ENCODE measurements around the gene CRACDL. TPM values are rescaled to one million over a fixed set of nuclear protein-coding genes. Genes with fewer than 3 reads are reported as not detected.

CRACDL gene
- total and polyA plus RNA-seq, 2 of the 13 experiments (the other 11 are each of a cell fraction or from before 2014, with no cell fraction given): 0.15 to 0.26 TPM

DNA sequence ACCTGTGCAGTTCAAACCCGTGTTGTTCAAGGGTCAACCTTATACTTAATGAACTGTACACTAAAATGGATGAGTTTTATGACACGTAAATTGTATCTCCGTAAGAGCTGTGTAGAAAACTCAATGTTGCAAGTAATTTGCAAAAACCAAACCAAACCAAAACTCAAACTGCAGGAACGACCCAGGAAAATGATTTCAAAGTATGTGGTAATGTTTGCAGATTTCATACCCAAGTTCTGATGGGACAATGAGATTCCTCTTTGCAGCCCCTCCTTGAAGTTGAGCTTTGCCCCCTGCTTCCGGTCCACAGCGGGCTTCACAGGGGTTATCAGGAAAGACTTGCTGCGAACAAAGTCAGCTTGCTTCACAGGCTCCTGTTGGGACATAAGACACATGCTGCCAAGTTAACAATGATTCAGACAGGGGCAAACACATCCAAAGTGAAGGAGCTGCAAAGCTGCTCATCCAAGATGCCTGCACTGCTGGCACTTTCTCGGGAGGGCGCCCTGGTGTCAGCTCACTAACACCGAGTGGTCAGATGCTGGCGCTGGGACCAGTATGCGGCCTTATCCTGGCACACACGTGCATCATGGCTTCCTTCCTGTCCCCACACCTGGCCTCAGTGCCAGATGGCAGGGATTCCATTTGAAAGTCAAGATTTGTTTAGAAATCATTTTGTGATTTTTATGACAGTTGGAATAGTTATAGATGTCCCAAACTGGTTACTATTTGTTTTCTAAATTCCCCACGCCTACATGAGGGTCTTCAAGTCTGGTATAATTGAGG lies 139.9 kb downstream of the CRACDL start (continued):
- TF ChIP-seq, protein P1, sequence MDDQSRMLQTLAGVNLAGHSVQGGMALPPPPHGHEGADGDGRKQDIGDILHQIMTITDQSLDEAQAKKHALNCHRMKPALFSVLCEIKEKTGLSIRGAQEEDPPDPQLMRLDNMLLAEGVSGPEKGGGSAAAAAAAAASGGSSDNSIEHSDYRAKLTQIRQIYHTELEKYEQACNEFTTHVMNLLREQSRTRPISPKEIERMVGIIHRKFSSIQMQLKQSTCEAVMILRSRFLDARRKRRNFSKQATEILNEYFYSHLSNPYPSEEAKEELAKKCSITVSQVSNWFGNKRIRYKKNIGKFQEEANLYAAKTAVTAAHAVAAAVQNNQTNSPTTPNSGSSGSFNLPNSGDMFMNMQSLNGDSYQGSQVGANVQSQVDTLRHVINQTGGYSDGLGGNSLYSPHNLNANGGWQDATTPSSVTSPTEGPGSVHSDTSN (CRISPR knock-in tag; IDR thresholded peaks at IDR 0.05; ENCODE audit: borderline replicate concordance): no peak
- TF ChIP-seq NFYB (CRISPR knock-in tag; IDR thresholded peaks at IDR 0.05): no peak
- TF ChIP-seq MLLT10 (CRISPR knock-in tag; IDR thresholded peaks at IDR 0.05): no peak
- TF ChIP-seq BHLHE40 (IDR thresholded peaks at IDR 0.05; ENCODE audit: low read length): peak; percentile 68
- peak; percentile 93 for TF ChIP-seq FOXC1 (CRISPR knock-in tag; IDR thresholded peaks at IDR 0.05; ENCODE audit: borderline replicate concordance)
- TF ChIP-seq, protein P2, sequence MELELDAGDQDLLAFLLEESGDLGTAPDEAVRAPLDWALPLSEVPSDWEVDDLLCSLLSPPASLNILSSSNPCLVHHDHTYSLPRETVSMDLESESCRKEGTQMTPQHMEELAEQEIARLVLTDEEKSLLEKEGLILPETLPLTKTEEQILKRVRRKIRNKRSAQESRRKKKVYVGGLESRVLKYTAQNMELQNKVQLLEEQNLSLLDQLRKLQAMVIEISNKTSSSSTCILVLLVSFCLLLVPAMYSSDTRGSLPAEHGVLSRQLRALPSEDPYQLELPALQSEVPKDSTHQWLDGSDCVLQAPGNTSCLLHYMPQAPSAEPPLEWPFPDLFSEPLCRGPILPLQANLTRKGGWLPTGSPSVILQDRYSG (CRISPR knock-in tag; IDR thresholded peaks at IDR 0.05): 0 out of 2 replicates have a peak, but pooled peaks have one; percentile 25
- TF ChIP-seq ZKSCAN8 (CRISPR knock-in tag; IDR thresholded peaks at IDR 0.05; ENCODE audit: borderline replicate concordance): peak; percentile 91
- TF ChIP-seq, protein P3, sequence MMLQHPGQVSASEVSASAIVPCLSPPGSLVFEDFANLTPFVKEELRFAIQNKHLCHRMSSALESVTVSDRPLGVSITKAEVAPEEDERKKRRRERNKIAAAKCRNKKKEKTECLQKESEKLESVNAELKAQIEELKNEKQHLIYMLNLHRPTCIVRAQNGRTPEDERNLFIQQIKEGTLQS (CRISPR knock-in tag; IDR thresholded peaks at IDR 0.05): peak; percentile 80; the same call in 1 of the 2 replicates
- TF ChIP-seq ZFY (CRISPR knock-in tag; IDR thresholded peaks at IDR 0.05): peak; percentile 71
- TF ChIP-seq HNRNPL (IDR thresholded peaks at IDR 0.05; ENCODE audit: low read depth, low read length): peak; percentile 83; the same call in 1 of the 2 replicates
- no peak for TF ChIP-seq ZNF354B (CRISPR knock-in tag; IDR thresholded peaks at IDR 0.05)
- TF ChIP-seq ATF7-NPFF (CRISPR knock-in tag; IDR thresholded peaks at IDR 0.05; ENCODE audit: low read depth): peak; percentile 63; the same call in 1 of the 2 replicates
- peak; percentile 80 for TF ChIP-seq CBX1 (IDR thresholded peaks at IDR 0.05; ENCODE audit: low read depth)
- TF ChIP-seq, protein P4, sequence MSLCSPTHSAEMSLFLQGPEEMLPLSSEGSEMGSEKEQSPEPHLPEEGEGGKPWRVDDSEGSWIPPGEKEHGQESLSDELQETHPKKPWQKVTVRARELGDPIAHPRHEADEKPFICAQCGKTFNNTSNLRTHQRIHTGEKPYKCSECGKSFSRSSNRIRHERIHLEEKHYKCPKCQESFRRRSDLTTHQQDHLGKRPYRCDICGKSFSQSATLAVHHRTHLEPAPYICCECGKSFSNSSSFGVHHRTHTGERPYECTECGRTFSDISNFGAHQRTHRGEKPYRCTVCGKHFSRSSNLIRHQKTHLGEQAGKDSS (CRISPR knock-in tag; IDR thresholded peaks at IDR 0.05; ENCODE audit: borderline replicate concordance, low read depth): peak; percentile 73; the same call in 1 of the 2 replicates
- TF ChIP-seq ZFYVE20 (CRISPR knock-in tag; IDR thresholded peaks at IDR 0.05; ENCODE audit: borderline replicate concordance, low read depth): no peak
- TF ChIP-seq ZNF616 (CRISPR knock-in tag; IDR thresholded peaks at IDR 0.05; ENCODE audit: low read depth): no peak
- peak; percentile 87 for TF ChIP-seq DNMT3B (CRISPR knock-in tag; conservative IDR thresholded peaks at IDR 0.05)
- peak; percentile 25; the same call in 1 of the 2 replicates for TF ChIP-seq MAFF (IDR thresholded peaks at IDR 0.05; ENCODE audit: low read depth, low read length)
